ENCODE results near the gene MEF2D. TPM values are rescaled to one million over a fixed set of nuclear protein-coding genes. Genes with fewer than 3 reads are reported as not detected.

Gene MEF2D
- total RNA-seq, 1 donor from 2014 or later, result 51.0 TPM

GRCh38 chr1:156471496-156472490, 28.8 kb downstream of the MEF2D start:
- Histone ChIP-seq H3K9me3 (no peaks in the 10 kb centered on the region), H3K27ac (peak overlapping the region; percentile 53), H3K36me3 (peaks cover 100% of the 10 kb centered on the region), H3K4me1 (peaks cover 40% of the 10 kb centered on the region), H3K4me3 (no peak overlapping the region), H3K27me3 (ENCODE audit: low read depth) (no peaks in the 10 kb centered on the region)
- TF ChIP-seq, protein P1, sequence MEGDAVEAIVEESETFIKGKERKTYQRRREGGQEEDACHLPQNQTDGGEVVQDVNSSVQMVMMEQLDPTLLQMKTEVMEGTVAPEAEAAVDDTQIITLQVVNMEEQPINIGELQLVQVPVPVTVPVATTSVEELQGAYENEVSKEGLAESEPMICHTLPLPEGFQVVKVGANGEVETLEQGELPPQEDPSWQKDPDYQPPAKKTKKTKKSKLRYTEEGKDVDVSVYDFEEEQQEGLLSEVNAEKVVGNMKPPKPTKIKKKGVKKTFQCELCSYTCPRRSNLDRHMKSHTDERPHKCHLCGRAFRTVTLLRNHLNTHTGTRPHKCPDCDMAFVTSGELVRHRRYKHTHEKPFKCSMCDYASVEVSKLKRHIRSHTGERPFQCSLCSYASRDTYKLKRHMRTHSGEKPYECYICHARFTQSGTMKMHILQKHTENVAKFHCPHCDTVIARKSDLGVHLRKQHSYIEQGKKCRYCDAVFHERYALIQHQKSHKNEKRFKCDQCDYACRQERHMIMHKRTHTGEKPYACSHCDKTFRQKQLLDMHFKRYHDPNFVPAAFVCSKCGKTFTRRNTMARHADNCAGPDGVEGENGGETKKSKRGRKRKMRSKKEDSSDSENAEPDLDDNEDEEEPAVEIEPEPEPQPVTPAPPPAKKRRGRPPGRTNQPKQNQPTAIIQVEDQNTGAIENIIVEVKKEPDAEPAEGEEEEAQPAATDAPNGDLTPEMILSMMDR (IDR thresholded peaks at IDR 0.05), result no peak
- ATAC-seq, result peak; percentile 85
- peak; percentile 85 for DNase-seq
- intact Hi-C loops (cut with DNase I), result no loop called here

DNA sequence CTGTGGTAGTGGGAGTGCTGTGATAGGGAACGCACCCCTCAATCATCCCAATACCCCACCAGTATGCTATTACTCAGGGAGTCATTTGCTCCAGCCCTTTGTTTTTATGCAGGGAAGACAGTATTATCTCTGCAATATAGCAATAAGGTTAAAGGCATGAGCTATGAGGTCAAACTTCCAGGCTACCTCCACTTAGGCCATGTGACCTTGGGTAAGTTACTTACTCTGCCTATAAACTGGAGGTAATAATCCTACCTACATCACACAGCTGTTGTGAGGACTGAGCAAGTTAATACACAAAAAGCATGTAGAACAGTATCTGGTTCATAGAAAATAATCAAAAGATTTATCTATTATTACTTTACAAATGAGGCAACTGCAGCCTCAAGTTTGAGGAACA, 30.1 kb downstream of the MEF2D start:
- ATAC-seq (no peak), DNase-seq (no peak)
- Histone ChIP-seq H3K4me1 (peaks cover 39% of the 10 kb centered on the region), H3K27ac (no peak overlapping the region), H3K27me3 (ENCODE audit: low read depth) (no peaks in the 10 kb centered on the region), H3K36me3 (peaks cover 100% of the 10 kb centered on the region), H3K9me3 (no peaks in the 10 kb centered on the region), H3K4me3 (no peak overlapping the region)
- intact Hi-C loops (cut with DNase I), result no loop called here
- TF ChIP-seq, protein P1 (IDR thresholded peaks at IDR 0.05), result no peak

GRCh38 chr1:156468693-156469345, 31.8 kb downstream of the MEF2D start:
- Histone ChIP-seq H3K4me1 (peaks cover 53% of the 10 kb centered on the region), H3K36me3 (peaks cover 92% of the 10 kb centered on the region), H3K9me3 (no peaks in the 10 kb centered on the region), H3K27ac (no peak overlapping the region), H3K27me3 (ENCODE audit: low read depth) (no peaks in the 10 kb centered on the region), H3K4me3 (no peak overlapping the region)
- TF ChIP-seq, protein P1 (IDR thresholded peaks at IDR 0.05), result no peak
- ATAC-seq, result no peak
- no peak for DNase-seq
- intact Hi-C loops (cut with DNase I), result no loop called here

- Histone ChIP-seq H3K27ac (no peak overlapping the region), H3K36me3 (peaks cover 83% of the 10 kb centered on the region), H3K27me3 (ENCODE audit: low read depth) (no peaks in the 10 kb centered on the region), H3K4me1 (peaks cover 55% of the 10 kb centered on the region), H3K4me3 (no peak overlapping the region), H3K9me3 (no peaks in the 10 kb centered on the region)
- intact Hi-C loops (cut with DNase I), result no loop called here
- no peak for ATAC-seq
- DNase-seq, result no peak
- TF ChIP-seq, protein P1 (IDR thresholded peaks at IDR 0.05), result no peak
These were observed 32.7 kb downstream of the MEF2D start for GRCh38 chr1:156467906-156468305.

- no peaks in the 10 kb centered on the region for H3K9me3 ChIP-seq
- TF ChIP-seq, protein P1 (IDR thresholded peaks at IDR 0.05), result no peak
- no peaks in the 10 kb centered on the region for H3K27me3 ChIP-seq (ENCODE audit: low read depth)
- no peak overlapping the region for H3K27ac ChIP-seq
- no peak for DNase-seq
- no peak for ATAC-seq
- H3K4me1 ChIP-seq, result peaks cover 54% of the 10 kb centered on the region
- no peak overlapping the region for H3K4me3 ChIP-seq
- intact Hi-C loops (cut with DNase I), result no loop called here
- H3K36me3 ChIP-seq, result peaks cover 78% of the 10 kb centered on the region
These were observed 33.2 kb downstream of the MEF2D start for GRCh38 chr1:156467385-156467784.
